ENCODE measurements around the gene SMG6. TPM values are rescaled to one million over a fixed set of nuclear protein-coding genes. Genes with fewer than 3 reads are reported as not detected.

SMG6 gene
- total RNA-seq = 21.0 TPM
- long read RNA-seq, partial matches to known transcripts = 0 of 2 reads
- long read RNA-seq, other reads (novel, unspliced or antisense) = 2 of 2 reads

DNA sequence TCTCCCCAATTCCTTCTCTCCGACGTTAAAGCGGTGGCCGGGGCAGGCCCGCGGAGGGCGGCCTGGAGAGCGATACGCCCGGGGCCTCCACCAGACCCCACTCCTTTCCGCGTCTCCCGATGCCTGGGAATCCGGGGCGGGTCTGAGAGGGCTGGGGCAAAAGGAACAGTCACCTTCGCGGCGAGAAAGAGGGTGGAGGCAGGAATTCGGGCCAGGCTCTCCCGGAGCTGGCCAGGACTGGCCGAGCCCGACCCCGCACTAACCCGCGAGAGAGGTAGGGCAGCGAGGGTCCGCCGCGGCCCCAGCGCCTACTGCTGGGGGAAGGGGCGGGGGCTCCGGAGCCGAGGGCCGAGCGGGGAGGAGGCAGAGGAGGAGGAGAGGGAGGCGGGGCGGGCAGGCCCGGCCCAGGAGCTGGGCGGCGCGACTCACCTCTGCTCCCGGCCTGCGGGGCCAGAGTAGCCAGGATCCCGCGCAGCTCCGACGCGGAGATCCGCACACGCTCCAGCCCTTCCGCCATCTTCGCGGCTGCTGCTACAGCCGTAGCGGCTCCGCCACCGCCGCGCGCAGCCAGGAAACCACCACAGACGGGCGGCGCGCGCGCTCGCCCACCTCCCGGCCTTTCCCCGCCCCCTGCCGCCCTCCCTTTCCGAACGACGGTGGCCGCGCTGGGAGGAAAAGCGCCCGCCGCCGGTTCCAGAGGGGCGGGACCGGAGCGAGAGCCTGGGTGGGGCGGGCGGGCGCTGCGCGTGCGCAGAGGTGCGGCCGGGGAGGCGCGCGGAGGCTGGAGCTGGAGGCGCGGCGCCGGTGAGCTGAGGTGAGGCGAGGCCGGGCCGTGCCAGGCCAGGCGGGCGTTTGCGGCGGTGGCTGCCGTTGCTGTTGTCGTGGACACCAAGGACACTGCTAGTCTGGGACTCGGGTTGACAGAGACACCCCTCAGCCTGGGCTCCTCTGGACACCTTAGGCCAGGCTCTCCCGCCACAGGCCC lies at the start of gene SMG6, which contains the start of gene SRR:
TSS of gene SMG6 (minus strand) at position 582 of the 985 bp plus-strand sequence. CDS start at position 517, 65 bp downstream.
TSS of gene SRR (plus strand) at position 747 of the 985 bp plus-strand sequence. CDS start 11,611 bp downstream, outside the sequence.
- intact Hi-C loops (cut with DNase I) = no loop called here
- DNase-seq (ENCODE audit: missing footprints) = peak; percentile 95
- ATAC-seq = peak; percentile 98

DNA sequence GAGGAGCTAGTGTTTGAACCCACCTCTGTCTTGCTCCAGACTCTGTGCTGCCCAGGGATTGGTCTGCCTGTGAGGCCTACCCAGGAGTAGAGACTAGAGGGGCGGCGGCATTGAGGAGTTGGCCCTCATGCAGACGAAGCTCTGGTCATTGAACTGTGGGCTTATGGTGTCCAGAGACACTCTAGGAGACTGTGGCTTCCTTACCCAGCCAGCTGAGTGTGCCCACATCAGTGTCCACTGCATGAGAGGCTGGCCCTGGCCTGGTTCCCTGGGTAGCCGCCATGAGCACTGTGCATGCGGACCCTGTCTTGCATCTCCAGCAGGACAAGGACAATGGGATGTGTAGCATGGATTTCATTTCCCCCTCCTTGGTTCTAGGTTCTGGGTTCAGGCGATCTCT lies 47.7 kb upstream of the SMG6 start:
- intact Hi-C loops (cut with DNase I) = no loop called here
- ATAC-seq (no peak), DNase-seq (ENCODE audit: missing footprints) (no peak)

DNA sequence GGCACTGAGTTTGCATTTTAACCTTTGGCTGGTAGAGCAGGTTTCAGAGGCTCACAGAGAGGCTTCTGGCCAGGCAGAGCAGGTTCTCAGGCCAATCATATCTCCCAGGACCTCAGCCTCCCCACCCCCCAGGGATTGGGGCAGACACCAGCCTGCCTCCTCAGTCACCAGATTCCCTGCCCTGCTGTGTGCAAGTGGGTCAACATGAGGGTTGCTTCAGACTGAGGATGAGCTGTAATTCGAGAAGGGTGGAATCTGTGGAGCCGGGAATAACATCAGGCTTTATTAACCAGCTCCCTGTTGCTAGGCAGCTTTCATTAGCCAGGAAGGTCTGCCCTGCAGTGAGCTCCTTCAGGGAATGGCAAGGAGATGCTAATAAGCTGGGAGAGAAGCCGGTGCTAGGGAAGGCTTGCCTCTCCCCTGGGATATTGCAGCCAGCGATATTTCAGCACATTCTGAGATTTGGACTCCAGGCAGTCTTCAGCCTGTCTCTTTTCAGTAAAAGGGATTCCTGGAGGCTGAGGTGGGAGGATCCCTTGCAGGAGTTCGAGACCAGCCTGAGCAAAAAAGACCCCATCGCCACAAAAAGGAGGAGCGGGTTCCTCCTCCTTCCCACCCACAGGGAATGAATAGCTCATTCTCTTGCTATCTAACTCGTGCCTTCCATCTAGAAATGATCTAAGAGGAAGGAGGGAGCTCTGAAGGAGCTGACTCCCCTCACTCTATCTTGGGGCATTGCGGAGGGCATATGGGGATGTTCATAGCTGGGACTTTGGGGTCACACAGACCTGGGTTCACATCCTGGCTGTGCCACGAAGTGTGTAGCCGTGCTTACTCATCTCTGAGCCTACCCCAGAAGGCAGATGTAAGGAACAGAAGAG lies 44.5 kb upstream of the SMG6 start:
- DNase-seq (ENCODE audit: missing footprints) = no peak
- peak; percentile 66 for ATAC-seq
- intact Hi-C loops (cut with DNase I) = no loop called here

DNA sequence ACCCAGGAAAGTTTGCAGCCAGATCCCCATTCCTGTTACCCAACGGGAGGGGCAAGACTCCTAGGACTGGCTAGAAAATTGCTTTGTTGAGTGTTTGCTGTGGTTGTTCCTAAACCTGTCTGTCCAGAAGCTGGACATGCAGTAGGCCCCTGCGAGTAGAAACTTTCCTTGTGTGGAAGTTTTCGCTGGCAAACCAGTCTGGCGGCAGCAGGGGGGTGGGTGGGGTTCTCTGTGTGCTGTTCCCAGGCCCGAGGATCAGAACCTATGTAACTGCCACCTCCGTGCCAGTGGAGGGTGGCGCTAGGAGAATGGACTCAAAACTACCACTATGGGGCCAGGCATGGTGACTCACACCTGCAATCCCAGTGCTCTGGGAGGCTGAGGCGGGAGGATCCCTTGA lies 42.9 kb upstream of the SMG6 start:
- intact Hi-C loops (cut with DNase I) = no loop called here
- no peak for ATAC-seq

DNA sequence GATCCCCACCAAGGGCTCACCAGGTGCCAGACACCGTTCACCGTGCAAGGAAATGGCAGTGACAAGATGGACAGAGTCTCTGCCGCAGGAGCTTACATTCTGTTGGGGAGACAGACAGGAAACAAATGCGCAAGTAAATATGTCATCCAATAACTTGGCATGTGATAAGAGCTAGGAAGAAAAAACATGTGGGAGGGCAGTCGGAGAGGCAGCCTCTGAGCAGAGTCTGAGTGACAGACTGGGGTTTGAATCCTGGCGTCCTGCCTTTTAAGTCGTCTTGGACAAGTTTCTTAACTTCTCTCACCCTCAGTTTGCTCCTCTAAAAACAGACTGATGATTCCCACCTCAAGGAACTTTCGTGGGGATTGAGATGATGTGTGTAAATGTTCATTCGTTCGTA lies 40.9 kb upstream of the SMG6 start:
- ATAC-seq (no peak), DNase-seq (ENCODE audit: missing footprints) (no peak)

More for the DNA sequence above, 42.9 kb upstream of the SMG6 start:
- DNase-seq (ENCODE audit: missing footprints) = no peak

DNA sequence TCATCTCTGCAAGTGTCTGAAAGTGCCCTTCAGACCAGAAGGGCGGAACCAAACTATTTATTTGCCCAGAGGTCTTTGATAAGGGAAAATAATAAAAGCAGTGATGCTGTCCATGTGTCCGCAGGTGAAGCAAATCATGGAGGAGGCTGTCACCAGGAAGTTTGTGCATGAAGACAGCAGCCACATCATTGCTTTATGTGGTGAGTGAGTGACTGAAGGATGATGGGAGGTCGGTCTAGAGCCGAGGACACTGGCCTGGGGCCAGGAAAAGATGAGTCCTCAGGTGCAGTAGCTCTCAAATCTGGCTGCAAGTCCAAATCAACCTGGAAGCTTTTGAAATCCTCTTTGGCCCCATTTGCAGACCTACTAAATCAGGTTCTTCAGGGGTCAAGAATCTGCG lies 39.8 kb upstream of the SMG6 start:
- DNase-seq (ENCODE audit: missing footprints) (no peak), ATAC-seq (no peak)
- intact Hi-C loops (cut with DNase I) = no loop called here

More for the DNA sequence above, 40.9 kb upstream of the SMG6 start:
- intact Hi-C loops (cut with DNase I) = no loop called here

DNA sequence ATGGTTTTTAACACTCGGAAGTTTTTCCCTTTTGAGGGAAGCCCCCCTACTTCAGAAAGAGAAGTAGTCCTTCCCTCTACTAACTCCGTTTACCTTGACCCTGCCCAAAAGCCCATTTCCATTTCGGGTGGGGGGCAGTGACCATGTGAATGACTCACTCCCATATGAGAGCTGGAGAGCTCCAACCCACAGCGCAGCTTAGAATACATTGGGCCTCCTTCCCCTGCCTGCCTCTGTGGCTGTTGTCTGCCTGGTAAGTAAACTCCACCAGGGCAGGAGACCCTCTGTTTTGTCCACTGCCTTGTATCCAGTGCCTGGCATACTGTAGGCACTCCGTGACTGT lies 34.7 kb upstream of the SMG6 start:
- ATAC-seq = no peak
- no peak for DNase-seq (ENCODE audit: missing footprints)
- intact Hi-C loops (cut with DNase I) = loop anchor here (5.0 kb wide), 1 partner anchor 64 kb away; the partner anchor contains the start of gene MNT

DNA sequence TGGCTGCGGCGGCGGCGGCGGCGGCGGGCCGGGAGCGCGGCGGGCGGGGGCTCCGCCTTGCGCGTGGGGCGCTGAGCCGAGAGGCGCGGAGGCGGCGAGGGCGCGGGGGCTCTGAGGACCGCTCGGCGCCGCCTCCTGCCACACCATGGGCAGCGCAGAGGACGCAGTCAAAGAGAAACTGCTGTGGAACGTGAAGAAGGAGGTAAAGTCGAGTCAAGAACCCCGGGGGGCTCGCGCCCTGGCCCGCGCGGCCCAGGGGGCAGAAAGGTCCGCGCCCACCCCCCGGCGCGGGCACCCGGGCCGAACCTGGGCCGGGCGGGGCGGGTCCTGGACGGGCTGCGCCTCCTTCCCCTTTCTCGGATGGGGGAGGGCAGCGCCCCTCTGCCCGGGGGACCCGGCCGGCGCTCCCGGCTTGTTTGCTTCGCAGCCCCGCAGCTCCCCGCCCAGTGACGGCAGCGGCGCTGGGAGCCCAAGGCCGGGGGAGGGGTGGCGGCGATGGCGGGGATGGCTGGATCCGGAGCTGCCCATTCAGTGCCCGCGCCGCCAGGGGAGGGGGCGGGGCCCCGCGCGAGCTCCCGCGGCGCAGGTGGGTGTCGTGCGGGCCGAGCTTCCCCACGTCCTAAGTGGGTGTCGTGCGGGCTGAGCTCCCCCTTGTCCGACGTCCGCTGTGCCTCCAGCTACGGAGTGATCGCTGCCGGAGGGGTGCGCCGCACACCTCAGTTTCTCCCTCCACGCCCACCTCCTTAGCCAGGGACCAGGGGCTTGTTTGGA lies 34.1 kb upstream of the SMG6 start:
- intact Hi-C loops (cut with DNase I) = loop anchor here (5.0 kb wide), 1 partner anchor 65 kb away; the partner anchor contains the start of gene MNT
- peak; percentile 38 for ATAC-seq
- DNase-seq (ENCODE audit: missing footprints) = peak; percentile 86

DNA sequence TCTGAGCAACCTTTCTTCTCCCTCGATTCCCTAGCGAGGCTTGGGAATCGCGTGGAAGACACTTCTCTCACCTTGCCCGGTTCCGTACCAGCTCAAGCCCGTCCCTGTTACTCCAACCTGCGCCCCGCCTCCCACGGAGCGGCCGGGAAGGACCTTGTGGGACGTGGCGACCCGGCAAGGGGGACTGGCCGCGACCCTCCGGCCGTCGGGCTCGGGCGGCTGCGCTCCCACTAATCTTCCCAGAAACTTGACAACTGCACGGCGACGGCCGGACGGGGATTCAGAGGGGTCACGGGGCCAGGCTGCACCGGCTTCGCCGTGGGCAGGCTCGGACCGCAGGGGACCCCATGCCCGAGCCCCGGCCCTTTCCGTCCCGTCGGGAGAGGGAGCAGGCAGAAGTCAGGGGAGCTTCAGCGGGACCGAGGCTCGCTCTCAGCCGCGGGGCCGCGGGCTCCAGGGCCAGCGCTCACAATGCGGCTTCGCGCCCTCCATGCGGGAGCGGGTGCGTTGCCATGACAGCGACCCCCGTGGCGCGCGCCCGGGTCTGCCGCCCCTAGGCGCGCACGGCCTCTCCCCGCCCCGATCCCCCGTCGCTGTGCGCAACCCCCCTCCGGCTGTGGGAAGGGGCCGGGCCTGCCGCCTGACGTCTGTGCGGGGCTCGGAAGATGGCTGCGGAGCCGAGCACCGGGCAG lies 33.4 kb upstream of the SMG6 start, which contains the start of gene SGSM2:
TSS of gene SGSM2 (plus strand) at position 650 of the 692 bp plus-strand sequence. CDS start 188 bp downstream, outside the sequence.
- DNase-seq (ENCODE audit: missing footprints) (peak; percentile 78), ATAC-seq (peak; percentile 75)
- intact Hi-C loops (cut with DNase I) = loop anchor here (5.0 kb wide), 1 partner anchor 65 kb away; the partner anchor contains the start of gene MNT

DNA sequence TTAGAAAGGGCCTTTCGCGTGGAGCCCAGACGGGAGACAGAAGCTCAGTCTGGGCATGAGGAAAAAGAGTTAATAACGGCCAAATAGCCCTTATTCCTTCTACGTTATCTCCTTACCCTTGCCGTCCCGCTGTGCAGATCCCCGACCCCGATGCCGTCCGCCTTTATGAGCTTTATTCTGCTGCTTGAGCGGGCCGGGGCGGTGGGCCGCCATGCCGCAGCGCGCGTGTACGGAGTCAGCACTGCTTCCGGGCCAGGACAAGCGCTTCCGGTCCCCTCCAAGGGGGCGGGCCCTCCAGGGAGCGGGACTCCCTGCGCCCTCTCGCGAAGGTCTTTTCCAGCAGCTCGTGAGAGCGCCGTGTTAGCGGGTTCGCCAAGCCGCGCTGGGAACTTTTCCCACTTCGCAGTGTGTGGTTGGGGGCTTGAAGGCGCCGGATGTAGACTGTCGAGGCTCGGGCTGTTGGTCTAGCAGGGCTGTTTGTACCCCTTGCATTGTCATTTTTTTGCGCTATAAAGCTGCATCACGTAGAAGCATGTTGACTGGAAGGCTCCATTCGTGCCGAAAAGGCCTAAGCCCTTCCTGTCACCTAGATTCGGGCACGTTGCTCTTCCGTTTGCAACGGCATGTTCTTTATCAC lies 32.7 kb upstream of the SMG6 start, which contains the start of gene TSR1:
TSS of gene TSR1 (minus strand) at position 243 of the 637 bp plus-strand sequence. CDS start at position 213, 30 bp downstream.
- DNase-seq (ENCODE audit: missing footprints) (peak; percentile 95), ATAC-seq (peak; percentile 97)
- intact Hi-C loops (cut with DNase I) = loop anchor here (5.0 kb wide), 1 partner anchor 66 kb away; the partner anchor contains the start of gene MNT

DNA sequence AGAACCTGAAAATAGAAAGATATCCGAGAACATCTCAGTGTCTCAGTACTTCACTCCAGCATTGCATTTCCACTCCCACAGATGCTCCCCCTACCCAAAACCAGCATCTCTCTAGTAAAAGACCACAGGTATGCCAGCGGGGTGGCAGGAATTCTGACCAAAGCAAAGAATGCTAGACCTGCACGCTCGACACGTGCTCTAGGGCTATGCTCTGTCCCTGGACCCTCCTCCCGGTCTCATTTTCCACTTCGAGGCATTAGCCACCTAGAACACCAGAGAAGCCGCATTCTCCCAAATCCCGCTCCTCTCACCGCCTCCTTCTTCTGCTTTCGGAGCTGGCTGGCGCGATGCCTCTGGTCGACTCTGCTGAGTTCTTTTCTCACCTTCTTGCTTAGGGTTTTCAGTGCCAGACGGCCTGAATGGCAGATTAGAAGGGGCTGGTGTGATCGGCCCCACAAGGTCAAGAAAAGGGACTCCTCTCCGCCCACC lies 32.2 kb upstream of the SMG6 start:
- ATAC-seq = no peak
- DNase-seq (ENCODE audit: missing footprints) = no peak
- intact Hi-C loops (cut with DNase I) = loop anchor here (5.0 kb wide), 1 partner anchor 67 kb away; the partner anchor contains the start of gene MNT

DNA sequence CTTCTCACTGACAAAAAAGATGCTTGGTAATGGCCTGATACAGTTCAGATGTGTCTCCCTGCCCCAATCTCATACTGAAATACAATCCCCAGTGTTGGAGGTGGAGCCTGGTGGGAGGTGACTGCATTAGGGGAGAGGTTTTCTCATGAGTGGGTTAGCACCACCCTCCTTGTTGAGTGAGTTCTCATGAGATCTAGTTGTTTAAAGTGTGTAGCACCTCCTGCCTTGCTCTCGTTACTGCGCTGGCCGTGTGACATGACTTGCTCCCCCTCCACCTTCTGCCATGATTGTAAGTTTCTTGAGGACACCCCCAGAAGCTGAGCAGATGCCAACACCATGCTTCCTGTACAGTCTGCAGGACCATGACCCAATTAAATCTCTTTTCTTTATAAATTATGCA lies 27.7 kb upstream of the SMG6 start:
- DNase-seq (ENCODE audit: missing footprints) (no peak), ATAC-seq (no peak)
- intact Hi-C loops (cut with DNase I) = no loop called here

DNA sequence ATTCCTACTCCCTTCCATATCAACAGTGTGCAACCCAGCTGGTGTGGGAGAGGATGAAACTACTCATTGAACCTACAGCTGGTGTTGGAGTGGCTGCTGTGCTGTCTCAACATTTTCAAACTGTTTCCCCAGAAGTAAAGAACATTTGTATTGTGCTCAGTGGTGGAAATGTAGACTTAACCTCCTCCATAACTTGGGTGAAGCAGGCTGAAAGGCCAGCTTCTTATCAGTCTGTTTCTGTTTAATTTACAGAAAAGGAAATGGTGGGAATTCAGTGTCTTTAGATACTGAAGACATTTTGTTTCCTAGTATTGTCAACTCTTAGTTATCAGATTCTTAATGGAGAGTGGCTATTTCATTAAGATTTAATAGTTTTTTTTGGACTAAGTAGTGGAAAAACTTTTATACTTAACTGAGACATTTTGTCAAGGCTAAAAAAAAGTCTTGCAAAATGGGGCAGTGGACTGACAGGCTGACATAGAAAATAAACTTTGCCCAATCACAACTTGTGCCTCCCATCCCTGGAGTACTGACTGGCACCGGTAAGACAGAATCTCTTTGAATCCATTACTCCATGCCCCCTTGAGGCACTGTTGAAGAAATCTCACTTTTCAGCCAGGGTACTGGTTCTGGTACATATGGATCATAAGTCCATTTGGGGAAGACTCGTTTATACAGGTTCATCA lies 20.2 kb upstream of the SMG6 start:
- ATAC-seq (no peak), DNase-seq (ENCODE audit: missing footprints) (no peak)
- intact Hi-C loops (cut with DNase I) = no loop called here

DNA sequence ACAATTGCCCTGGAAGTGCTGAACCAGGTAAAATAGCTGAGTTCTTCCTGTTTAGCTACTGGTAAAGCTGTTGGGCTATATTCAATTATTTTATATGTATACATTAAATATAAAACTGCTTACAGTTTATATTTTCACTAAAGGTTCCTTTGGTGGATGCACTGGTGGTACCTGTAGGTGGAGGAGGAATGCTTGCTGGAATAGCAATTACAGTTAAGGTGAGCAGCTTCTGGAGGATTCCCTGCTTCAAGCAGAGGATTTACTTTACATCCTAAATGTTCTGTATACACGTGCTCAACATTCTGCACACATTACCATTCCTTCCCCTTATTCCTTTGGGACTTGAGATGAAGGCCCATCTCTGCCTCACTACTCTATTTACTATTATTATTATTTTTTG lies 17.8 kb upstream of the SMG6 start:
- ATAC-seq (no peak), DNase-seq (ENCODE audit: missing footprints) (no peak)
- intact Hi-C loops (cut with DNase I) = no loop called here

DNA sequence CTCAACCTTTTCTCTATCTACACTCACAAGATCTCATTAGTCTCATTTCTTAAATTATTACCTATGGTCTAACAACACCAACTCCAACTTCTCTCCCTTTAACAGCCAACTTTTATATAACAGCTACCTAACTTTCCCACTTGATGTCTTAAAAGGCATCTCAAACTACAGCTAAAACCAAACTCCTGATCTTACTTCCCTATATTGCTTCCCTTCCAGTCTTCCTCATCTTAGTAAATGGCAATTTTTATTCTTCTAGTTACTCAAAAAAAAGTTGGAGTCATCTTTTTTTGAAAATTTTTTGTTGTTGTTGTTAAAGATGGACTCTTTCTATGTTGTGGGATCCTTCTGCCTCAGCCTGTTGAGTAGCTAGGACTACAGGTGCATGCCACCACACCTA lies 15.5 kb upstream of the SMG6 start:
- ATAC-seq = no peak
- intact Hi-C loops (cut with DNase I) = no loop called here
- no peak for DNase-seq (ENCODE audit: missing footprints)

DNA sequence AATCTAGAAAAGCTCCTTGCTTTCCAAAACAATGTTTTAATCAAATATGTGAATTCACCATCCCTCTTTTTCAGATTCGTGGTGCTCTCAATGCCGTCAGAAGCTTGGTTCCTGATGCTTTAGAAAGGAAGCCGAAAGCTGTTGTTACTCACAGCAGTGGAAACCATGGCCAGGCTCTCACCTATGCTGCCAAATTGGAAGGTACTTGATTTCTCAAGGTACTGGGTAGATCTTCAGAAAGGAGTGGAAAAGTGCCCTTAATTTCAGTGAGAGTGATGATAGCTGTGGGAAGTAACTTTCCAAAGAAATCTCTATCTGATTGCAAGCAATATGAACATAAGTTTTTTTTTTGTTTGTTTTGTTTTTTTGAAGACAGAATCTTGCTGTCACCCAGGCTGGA lies 14.2 kb upstream of the SMG6 start:
- DNase-seq (ENCODE audit: missing footprints) = no peak
- no peak for ATAC-seq
- intact Hi-C loops (cut with DNase I) = no loop called here

Measured in Right ventricle myocardium inferior (tissue), 1 donor.